Anterior cingulate cortex (tissue), 58 donors: Measurements from ENCODE around the gene TOP3B.
"Not testable (repeated sequence)": the region's sequence is repeated elsewhere in the genome, so short reads cannot be mapped to it uniquely, and the experiment has no call there.

ENCODE experiments used
- DNase-seq, 58 donors: peaks; one replicate each; lab custom pipeline; 2025; lab: John Stamatoyannopoulos, UW

The TOP3B gene

GRCh38 chr22:21914033-21914642 is 68.4 kb downstream of the TOP3B start:
- not testable (repeated sequence) for DNase-seq

DNA sequence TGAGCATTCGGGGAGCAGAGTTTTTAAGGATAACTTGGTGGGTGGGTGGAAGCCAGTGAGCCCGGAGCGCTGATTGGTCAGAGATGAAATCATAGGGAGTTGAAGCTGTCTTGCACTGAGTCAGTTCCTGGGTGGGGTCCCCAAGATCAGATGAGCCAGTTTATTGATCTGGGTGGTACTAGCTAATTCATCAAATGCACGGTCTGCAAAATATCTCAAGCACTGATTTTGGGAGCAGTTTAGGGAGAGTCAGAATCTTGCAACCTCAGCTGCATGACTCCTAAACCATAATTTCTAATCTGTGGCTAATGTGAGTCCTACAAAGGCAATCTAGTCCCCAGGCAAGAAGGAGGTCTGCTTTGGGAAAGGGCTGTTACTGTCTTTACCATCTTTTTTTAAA is 72.2 kb downstream of the TOP3B start:
- DNase-seq = not testable (repeated sequence)

DNA sequence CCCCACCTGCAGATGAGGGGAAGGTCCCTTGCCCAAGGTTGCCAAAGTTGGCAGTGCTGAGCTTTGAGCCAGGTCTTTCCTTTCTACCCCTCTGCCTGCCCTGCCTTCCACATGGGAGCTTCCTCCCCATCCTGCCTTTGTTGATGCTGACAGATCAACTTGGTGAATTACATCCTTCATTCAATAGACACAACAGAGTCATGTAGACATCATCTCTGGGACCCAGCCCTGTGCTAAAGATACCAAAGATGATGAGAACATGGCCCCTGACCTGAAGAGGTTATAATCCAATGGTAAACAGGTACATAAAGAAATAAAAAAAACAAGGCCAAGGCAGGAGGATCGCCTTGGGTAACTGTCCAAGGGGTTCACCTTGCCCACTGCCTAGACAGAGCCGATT is 72.7 kb downstream of the TOP3B start:
- no peak for DNase-seq

DNA sequence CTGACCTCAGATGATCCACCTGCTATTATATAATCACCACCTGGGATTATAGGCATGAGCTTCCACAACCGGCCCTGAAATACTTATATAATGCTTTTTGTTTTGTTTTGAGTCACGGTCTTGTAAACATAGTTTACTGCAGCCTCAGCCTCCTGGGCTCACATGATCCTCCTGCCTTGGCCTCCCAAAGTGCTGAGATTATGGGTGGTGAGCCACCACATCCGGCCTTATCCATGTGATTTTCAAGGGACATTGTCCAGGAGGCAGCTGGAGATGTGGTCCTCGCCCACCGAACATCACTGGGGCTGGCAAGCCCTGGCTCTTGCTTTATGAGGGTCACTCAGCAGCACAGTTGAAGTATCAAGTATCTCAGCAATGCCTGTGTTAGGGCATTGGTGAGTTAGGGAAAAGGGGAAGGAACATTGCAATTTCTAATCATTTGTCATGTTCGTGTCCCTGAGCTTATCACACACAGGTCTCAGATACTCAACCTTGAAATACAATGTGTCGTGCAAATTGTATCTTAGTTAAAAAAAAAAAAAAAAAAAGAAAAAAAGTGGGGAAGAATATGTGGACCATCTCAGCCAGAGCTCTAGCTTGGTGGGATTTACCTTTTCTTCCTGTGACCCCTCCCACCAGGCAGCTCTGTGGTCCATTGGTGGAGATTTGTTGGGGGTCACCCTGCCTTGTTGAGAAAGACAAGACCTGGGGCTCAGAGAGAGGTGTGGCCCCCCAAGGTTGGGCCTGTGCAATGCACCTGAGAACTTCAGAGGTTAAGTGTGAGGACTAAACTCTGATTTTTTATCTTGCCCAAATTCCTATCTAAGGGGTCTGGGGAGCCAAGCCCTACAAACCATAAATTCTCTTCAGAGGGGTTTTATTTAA is 74.7 kb downstream of the TOP3B start:
- DNase-seq = no peak
